ENCODE data around the gene LPAR3. TPM values are rescaled to one million over a fixed set of nuclear protein-coding genes. Genes with fewer than 3 reads are reported as not detected.

LPAR3 gene
- total RNA-seq, 2 donors from 2014 or later: 40.4 to 56.7 TPM

DNA sequence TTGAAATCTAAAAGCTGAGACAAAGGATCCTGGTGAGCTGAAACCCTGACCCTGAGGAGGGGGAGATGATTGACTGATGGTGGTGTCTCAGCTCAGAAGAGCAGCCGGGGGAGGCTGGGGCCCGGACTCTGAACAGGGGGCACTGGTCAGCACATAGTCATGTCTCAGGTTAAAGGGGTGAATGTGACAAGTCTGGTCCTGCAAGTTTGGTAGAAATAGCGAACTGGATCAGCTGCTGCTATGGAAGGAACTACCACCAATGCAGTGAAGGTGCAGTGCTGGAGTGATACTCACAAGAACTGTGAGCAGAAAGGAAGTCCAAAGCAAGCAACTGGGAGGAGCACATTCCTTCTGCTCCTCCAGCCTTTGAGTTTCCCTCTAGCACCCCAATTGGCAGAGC lies 104.0 kb downstream of the LPAR3 start:
- H3K4me1 ChIP-seq: no peaks in the 10 kb centered on the region
- H3K9me3 ChIP-seq: peaks cover 0 to 11% of the 10 kb centered on the region in 2 donors
- TF ChIP-seq, protein P1, sequence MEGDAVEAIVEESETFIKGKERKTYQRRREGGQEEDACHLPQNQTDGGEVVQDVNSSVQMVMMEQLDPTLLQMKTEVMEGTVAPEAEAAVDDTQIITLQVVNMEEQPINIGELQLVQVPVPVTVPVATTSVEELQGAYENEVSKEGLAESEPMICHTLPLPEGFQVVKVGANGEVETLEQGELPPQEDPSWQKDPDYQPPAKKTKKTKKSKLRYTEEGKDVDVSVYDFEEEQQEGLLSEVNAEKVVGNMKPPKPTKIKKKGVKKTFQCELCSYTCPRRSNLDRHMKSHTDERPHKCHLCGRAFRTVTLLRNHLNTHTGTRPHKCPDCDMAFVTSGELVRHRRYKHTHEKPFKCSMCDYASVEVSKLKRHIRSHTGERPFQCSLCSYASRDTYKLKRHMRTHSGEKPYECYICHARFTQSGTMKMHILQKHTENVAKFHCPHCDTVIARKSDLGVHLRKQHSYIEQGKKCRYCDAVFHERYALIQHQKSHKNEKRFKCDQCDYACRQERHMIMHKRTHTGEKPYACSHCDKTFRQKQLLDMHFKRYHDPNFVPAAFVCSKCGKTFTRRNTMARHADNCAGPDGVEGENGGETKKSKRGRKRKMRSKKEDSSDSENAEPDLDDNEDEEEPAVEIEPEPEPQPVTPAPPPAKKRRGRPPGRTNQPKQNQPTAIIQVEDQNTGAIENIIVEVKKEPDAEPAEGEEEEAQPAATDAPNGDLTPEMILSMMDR (IDR thresholded peaks at IDR 0.05): no peak
- H3K27ac ChIP-seq: no peak overlapping the region
- no peak for DNase-seq (ENCODE audit: low spot score)
- no peak overlapping the region for H3K4me3 ChIP-seq
- no peaks in the 10 kb centered on the region for H3K27me3 ChIP-seq
- H3K36me3 ChIP-seq: no peaks in the 10 kb centered on the region

DNA sequence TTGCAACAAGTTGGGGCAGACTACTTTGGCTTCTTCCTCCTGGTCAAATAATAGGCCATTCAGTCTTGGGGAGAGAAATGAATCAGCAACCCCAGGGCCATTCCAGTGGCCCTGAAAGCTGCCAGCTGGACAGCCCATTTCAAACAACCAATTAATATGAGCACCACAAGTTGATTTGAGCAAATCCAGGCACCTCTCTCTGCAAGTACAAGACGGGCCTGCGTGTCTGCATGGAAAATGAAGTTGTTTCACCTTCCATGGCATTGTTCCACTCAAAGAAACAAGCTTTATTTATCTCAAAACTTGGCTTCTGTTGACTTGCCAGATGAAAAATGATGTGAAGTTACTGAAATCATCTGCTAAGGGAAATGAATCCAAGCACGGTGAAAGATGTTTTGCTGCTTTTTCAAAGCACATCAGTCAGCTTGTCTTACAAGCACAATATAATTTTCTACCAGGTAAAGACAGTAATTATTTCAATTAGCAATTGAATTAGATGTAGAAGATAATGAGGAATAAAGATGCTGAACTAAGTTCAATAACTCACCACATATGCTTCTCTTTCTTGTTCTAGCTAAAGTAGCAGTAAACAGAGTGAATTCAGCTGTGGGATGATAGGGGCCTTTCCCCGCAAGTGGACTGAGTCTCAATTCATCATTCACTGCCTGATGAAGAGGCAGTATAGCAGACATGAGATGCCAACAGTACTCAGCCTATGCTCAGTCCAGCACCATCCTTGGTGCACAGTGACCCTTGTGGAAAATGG lies 107.6 kb downstream of the LPAR3 start:
- Histone ChIP-seq H3K9me3 (no peaks in the 10 kb centered on the region), H3K4me1 (no peaks in the 10 kb centered on the region), H3K36me3 (no peaks in the 10 kb centered on the region), H3K4me3 (no peak overlapping the region), H3K27ac (no peak overlapping the region), H3K27me3 (no peaks in the 10 kb centered on the region)
- DNase-seq (ENCODE audit: low spot score): no peak
- TF ChIP-seq, protein P1 (IDR thresholded peaks at IDR 0.05): no peak

DNA sequence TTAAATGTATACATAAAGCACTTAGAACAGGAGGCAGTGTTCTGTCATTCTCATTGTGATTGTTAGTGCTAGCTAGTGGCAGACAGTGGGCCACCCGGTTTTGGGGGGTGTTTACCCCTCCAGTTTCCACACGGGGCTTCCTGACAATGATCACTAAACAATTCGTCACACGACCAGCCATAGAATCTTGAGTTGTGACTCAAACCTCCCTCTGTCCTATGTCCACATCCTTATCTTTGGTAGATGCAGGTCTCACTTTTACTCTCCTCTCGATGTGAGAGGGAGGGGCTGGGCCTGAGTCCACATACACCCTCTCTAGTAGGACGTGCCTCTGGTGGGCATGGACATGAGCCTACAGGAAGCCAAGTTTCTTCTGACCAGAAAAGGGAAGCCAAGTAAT lies 110.1 kb downstream of the LPAR3 start:
- Histone ChIP-seq H3K9me3 (no peaks in the 10 kb centered on the region), H3K36me3 (no peaks in the 10 kb centered on the region), H3K27ac (no peak overlapping the region), H3K4me1 (no peaks in the 10 kb centered on the region), H3K4me3 (no peak overlapping the region), H3K27me3 (no peaks in the 10 kb centered on the region)
- no peak for DNase-seq (ENCODE audit: low spot score)
- TF ChIP-seq, protein P1 (IDR thresholded peaks at IDR 0.05): peak in 1 of 2 donors; percentile 3

DNA sequence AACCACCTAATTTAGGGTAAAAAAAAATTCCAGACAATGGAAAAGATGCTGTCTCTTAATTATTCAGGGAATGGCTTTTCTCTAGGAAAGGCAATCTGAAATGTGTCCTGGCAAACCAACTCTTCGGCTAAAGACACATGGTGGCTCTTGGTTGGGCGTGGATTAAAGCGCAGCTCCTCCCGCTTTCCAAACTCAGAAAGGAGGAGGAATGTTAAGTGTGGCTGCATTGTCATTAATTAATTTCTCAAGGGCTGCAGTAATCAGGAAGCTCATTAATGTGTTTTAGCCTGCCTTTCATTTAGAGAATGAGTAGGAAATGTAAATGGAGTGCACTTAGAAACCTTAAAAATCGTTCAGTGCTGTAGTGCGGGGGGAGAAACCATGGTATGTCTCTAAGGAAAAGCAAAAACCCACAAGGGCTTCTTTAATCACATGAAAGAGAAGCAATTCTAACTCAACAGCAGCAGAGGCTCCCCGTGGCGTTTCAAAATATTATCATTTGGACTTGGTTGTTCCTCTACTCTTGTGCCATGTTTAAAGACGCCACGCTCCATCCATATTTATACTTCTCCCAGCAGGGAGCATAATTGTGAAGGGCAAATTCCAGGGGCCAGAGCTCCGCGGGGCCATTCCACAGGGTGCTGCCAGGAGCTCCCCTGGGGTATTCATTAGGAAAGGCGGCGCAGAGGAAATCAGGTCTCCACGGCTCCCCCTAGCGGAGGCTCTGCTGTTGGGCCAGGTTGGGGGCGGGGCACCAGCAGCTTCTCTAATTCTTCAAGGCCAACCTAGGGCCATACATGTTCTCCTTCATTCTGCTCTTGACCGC lies 110.8 kb downstream of the LPAR3 start:
- Histone ChIP-seq H3K27me3 (no peaks in the 10 kb centered on the region), H3K9me3 (no peaks in the 10 kb centered on the region), H3K36me3 (no peaks in the 10 kb centered on the region), H3K4me3 (no peak overlapping the region), H3K4me1 (no peaks in the 10 kb centered on the region), H3K27ac (no peak overlapping the region)
- TF ChIP-seq, protein P1 (IDR thresholded peaks at IDR 0.05): peak; percentile 22 to 70
- no peak for DNase-seq (ENCODE audit: low spot score)

DNA sequence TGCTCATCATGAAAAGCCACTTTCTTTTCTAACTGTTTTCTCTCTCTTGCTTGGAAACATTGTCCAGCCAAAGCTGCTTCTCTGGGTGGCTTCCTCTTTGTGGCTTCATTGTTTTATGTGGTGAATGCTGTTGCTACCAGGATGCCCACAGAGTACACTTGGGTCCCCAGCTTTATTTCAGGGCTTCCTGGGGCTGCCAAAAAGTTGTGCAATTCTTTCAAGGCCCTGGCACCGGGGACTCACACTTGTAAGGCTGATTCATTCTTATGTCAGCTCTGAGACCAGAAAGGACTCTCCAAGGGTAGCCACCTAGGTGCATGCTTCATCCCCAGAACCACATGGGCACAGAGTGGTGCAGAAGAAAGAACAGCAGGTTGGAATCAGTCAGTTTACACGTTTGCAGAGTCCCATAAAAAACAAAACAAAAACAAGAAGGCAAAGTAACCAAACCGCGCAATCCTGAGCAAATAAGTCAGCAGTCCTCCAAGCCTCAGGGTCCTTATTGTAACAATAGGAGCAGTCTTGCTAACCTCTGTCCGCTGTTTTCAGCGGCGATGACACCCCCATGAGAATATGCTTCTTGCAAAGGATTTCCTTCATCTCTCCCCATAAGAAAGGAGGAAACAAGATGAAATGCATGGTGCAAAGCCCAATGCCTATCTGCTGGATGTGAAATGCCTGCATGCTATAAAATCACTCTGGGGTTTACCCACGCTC lies 112.8 kb downstream of the LPAR3 start:
- no peak overlapping the region for H3K27ac ChIP-seq
- H3K36me3 ChIP-seq: no peaks in the 10 kb centered on the region
- TF ChIP-seq, protein P1 (IDR thresholded peaks at IDR 0.05): no peak
- H3K4me3 ChIP-seq: no peak overlapping the region
- DNase-seq (ENCODE audit: low spot score): no peak
- no peaks in the 10 kb centered on the region for H3K27me3 ChIP-seq
- no peaks in the 10 kb centered on the region for H3K4me1 ChIP-seq
- H3K9me3 ChIP-seq: no peaks in the 10 kb centered on the region
